Measurements from ENCODE around the gene IFNAR1. TPM values are rescaled to one million over a fixed set of nuclear protein-coding genes. Genes with fewer than 3 reads are reported as not detected.

IFNAR1 gene
- total and polyA plus RNA-seq, 9 of the 15 experiments (the other 6 are each of a cell fraction or from before 2014, with no cell fraction given): 8.6 to 31.8 (median 14.8) TPM

DNA sequence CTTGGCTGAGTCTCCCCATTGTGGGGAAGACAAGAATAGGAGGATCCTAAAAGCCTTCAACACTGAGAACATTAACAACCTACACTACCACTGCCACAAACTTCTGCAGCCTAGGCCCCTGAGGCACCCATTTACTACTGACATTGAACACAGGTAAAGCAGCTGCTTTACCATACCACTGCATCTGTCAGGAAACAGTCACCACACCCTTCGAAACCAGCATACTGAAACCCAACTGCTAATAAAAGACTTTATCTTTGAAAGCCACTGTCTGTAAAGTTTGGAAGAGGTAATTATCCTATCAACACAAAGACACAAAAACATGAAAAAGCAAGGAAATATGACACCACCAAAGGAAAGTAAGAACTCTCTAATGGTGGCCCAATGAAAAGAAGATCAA lies 7.4 kb downstream of the IFNAR1 start (continued):
- TF ChIP-seq, protein P1, sequence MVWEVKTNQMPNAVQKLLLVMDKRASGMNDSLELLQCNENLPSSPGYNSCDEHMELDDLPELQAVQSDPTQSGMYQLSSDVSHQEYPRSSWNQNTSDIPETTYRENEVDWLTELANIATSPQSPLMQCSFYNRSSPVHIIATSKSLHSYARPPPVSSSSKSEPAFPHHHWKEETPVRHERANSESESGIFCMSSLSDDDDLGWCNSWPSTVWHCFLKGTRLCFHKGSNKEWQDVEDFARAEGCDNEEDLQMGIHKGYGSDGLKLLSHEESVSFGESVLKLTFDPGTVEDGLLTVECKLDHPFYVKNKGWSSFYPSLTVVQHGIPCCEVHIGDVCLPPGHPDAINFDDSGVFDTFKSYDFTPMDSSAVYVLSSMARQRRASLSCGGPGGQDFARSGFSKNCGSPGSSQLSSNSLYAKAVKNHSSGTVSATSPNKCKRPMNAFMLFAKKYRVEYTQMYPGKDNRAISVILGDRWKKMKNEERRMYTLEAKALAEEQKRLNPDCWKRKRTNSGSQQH (CRISPR knock-in tag; IDR thresholded peaks at IDR 0.05): no peak
- TF ChIP-seq CCAR2 (IDR thresholded peaks at IDR 0.05; ENCODE audit: low read depth, low read length) (no peak), L3MBTL2 (IDR thresholded peaks at IDR 0.05) (peak; percentile 23; the same call in 1 of the 2 replicates), RFX1 (IDR thresholded peaks at IDR 0.05) (no peak), ZNF24 (IDR thresholded peaks at IDR 0.05) (no peak), MXI1 (IDR thresholded peaks at IDR 0.05; ENCODE audit: low read depth, low read length) (no peak), ETV6 (IDR thresholded peaks at IDR 0.05; ENCODE audit: borderline replicate concordance in 1 of 2, low read depth in 2 of 2, low read length in 1 of 2) (no peak), ETV6 (CRISPR knock-in tag; IDR thresholded peaks at IDR 0.05; ENCODE audit: borderline replicate concordance) (no peak), ZNF224 (CRISPR knock-in tag; IDR thresholded peaks at IDR 0.05) (no peak), ZNF165 (CRISPR knock-in tag; IDR thresholded peaks at IDR 0.05; ENCODE audit: borderline replicate concordance) (no peak), MAFF (IDR thresholded peaks at IDR 0.05; ENCODE audit: low read length) (no peak; the same call in 1 of the 2 replicates), RB1 (IDR thresholded peaks at IDR 0.05; ENCODE audit: low read depth) (no peak), SRSF3 (IDR thresholded peaks at IDR 0.05; ENCODE audit: insufficient read depth, low read length) (no peak), ZNF644 (tag; IDR thresholded peaks at IDR 0.05; ENCODE audit: low read depth) (no peak), BDP1 (IDR thresholded peaks at IDR 0.05; ENCODE audit: insufficient read depth, insufficient read length) (no peak), SAFB (IDR thresholded peaks at IDR 0.05; ENCODE audit: borderline replicate concordance, low read depth, low read length) (no peak), ADNP (tag; IDR thresholded peaks at IDR 0.05) (no peak), ZNF431 (CRISPR knock-in tag; IDR thresholded peaks at IDR 0.05) (no peak), SMARCC2 (IDR thresholded peaks at IDR 0.05; ENCODE audit: low read depth) (no peak), PPARD (CRISPR knock-in tag; IDR thresholded peaks at IDR 0.05) (no peak), SMAD2 (IDR thresholded peaks at IDR 0.05; ENCODE audit: low read depth, low read length) (no peak), POLR3A (IDR thresholded peaks at IDR 0.05; ENCODE audit: borderline replicate concordance, extremely low read depth, insufficient read depth, insufficient read length) (no peak), SRSF1 (IDR thresholded peaks at IDR 0.05; ENCODE audit: low read depth, low read length) (no peak), NONO (IDR thresholded peaks at IDR 0.05; ENCODE audit: low read depth in 2 of 2, low read length in 1 of 2) (no peak), NCOA2 (IDR thresholded peaks at IDR 0.05; ENCODE audit: partially characterized antibody in 2 of 2) (no peak), KLF1 (tag; IDR thresholded peaks at IDR 0.05) (no peak), TEAD1 (CRISPR knock-in tag; IDR thresholded peaks at IDR 0.05) (no peak), RBM15 (IDR thresholded peaks at IDR 0.05; ENCODE audit: insufficient read depth, low read length) (no peak)
- TF ChIP-seq, protein P2, sequence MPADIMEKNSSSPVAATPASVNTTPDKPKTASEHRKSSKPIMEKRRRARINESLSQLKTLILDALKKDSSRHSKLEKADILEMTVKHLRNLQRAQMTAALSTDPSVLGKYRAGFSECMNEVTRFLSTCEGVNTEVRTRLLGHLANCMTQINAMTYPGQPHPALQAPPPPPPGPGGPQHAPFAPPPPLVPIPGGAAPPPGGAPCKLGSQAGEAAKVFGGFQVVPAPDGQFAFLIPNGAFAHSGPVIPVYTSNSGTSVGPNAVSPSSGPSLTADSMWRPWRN (IDR thresholded peaks at IDR 0.05; ENCODE audit: low read depth): no peak
- TF ChIP-seq, protein P3, sequence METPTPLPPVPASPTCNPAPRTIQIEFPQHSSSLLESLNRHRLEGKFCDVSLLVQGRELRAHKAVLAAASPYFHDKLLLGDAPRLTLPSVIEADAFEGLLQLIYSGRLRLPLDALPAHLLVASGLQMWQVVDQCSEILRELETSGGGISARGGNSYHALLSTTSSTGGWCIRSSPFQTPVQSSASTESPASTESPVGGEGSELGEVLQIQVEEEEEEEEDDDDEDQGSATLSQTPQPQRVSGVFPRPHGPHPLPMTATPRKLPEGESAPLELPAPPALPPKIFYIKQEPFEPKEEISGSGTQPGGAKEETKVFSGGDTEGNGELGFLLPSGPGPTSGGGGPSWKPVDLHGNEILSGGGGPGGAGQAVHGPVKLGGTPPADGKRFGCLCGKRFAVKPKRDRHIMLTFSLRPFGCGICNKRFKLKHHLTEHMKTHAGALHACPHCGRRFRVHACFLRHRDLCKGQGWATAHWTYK (CRISPR knock-in tag; IDR thresholded peaks at IDR 0.05): no peak
